VCaP (cell line): Measurements from ENCODE around the gene C9.

ENCODE experiments used
- H3K27ac ChIP-seq: fragments of 450-650 bp; 2 replicates; pipeline ENCODE4 v1.5.1; 2017
- CTCF ChIP-seq: fragments of 450-650 bp; conservative IDR thresholded peaks from 2 replicates; pipeline ENCODE4 v1.5.1; 2017; ENCODE audit warnings: mild to moderate bottlenecking, moderate library complexity

The C9 gene

GRCh38 chr5:39370555-39371366, 6.5 kb upstream of the C9 start:
- peak overlapping the region; percentile 60 for H3K27ac ChIP-seq

GRCh38 chr5:39369123-39369815, 5.0 kb upstream of the C9 start:
- peak overlapping the region; percentile 60 for H3K27ac ChIP-seq
- TF ChIP-seq CTCF, result no peak

More at GRCh38 chr5:39370555-39371366, 6.5 kb upstream of the C9 start:
- no peak for TF ChIP-seq CTCF

- no peak overlapping the region for H3K27ac ChIP-seq
- TF ChIP-seq CTCF, result no peak
These were observed 3.8 kb upstream of the C9 start for GRCh38 chr5:39368116-39368515.

- TF ChIP-seq CTCF, result no peak
- H3K27ac ChIP-seq, result no peak overlapping the region
These were observed 3.4 kb upstream of the C9 start for GRCh38 chr5:39367711-39368110.

GRCh38 chr5:39363217-39363616, 1.1 kb downstream of the C9 start:
- no peak for TF ChIP-seq CTCF

GRCh38 chr5:39362646-39363045, 1.6 kb downstream of the C9 start:
- H3K27ac ChIP-seq, result no peak overlapping the region
- no peak for TF ChIP-seq CTCF

More at GRCh38 chr5:39363217-39363616, 1.1 kb downstream of the C9 start:
- no peak overlapping the region for H3K27ac ChIP-seq

GRCh38 chr5:39361306-39361705, 3.0 kb downstream of the C9 start:
- H3K27ac ChIP-seq, result no peak overlapping the region
- TF ChIP-seq CTCF, result no peak
